BE2C (cell line): ENCODE data around the gene RIMKLA.

Experiments
- DNase-seq: peaks from one replicate; pipeline ENCODE4 v3.0.0-alpha.2; 2020
- H3K27me3 ChIP-seq: fragments of 250-450 bp; sonication (Bioruptor Pico); 2 replicates; pipeline ENCODE4 v1.5.1; 2020; ENCODE audit warnings: mild to moderate bottlenecking
- H3K36me3 ChIP-seq: fragments of 250-450 bp; sonication (Bioruptor Pico); 2 replicates; pipeline ENCODE4 v1.5.1; 2020; ENCODE audit warnings: mild to moderate bottlenecking
- H3K4me1 ChIP-seq: fragments of 250-450 bp; sonication (Bioruptor Pico); 2 replicates; pipeline ENCODE4 v1.5.1; 2020
- H3K4me3 ChIP-seq: 2 replicates; pipeline ENCODE4 v1.5.1; 2011; ENCODE audit warnings: low read depth, low read length
- H3K9me3 ChIP-seq: fragments of 250-450 bp; sonication (Bioruptor Pico); 2 replicates; pipeline ENCODE4 v1.5.1; 2020
- CTCF ChIP-seq: IDR thresholded peaks from 2 replicates; pipeline ENCODE4 v1.5.1; 2012; ENCODE audit warnings: mild to moderate bottlenecking, low read depth, low read length

RIMKLA gene

DNA sequence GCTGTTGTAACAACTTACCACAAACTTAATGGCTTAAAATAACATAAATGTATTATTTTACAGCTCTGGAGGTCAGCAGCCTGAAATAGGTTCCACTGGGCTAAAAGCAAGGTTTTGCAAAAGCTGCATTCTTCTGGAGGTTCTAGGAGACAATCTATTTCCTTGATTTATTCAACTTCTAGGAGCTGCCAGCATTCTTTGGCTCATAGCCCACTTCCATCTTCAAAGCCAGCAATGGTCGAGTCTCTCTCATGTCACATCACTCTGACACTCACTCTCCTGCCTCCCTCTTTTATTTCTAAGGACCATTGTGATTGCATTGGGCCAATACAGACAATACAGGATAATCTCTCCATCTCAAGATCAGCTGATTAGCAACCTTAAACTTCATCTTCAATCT lies 30.5 kb upstream of the RIMKLA start:
- no peak overlapping the region for H3K4me3 ChIP-seq
- TF ChIP-seq CTCF = no peak
- no peaks in the 10 kb centered on the region for H3K9me3 ChIP-seq
- H3K4me1 ChIP-seq = no peaks in the 10 kb centered on the region
- H3K27me3 ChIP-seq = no peaks in the 10 kb centered on the region
- no peaks in the 10 kb centered on the region for H3K36me3 ChIP-seq
- DNase-seq = no peak

- TF ChIP-seq CTCF = no peak
- H3K36me3 ChIP-seq = no peaks in the 10 kb centered on the region
Measured at GRCh38 chr1:42358791-42359190, 21.8 kb upstream of the RIMKLA start.

DNA sequence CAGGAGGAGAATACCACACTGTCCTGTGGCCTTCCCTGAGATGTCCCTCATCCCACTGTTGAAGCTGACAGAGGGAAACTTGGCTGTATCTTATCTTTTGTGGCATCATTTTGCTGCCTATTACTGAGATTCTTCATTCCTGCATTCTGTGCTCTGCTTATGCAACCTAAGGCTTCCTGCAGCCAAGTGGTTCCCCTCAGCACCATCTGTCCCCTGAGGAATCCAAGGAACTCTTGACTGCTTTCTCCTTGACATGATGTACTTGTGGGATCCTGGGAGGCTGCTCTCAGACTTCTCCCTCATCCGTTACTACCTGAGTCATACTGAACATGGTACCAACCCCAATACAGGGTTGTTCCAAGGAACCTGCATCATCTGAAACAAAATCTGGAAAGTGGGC lies 21.1 kb upstream of the RIMKLA start:
- Histone ChIP-seq H3K9me3 (no peaks in the 10 kb centered on the region), H3K4me1 (no peaks in the 10 kb centered on the region), H3K36me3 (no peaks in the 10 kb centered on the region), H3K27me3 (no peaks in the 10 kb centered on the region), H3K4me3 (no peak overlapping the region)
- no peak for TF ChIP-seq CTCF
- no peak for DNase-seq

More at GRCh38 chr1:42358791-42359190, 21.8 kb upstream of the RIMKLA start:
- Histone ChIP-seq H3K4me3 (no peak overlapping the region), H3K4me1 (no peaks in the 10 kb centered on the region), H3K9me3 (no peaks in the 10 kb centered on the region), H3K27me3 (no peaks in the 10 kb centered on the region)
- no peak for DNase-seq

DNA sequence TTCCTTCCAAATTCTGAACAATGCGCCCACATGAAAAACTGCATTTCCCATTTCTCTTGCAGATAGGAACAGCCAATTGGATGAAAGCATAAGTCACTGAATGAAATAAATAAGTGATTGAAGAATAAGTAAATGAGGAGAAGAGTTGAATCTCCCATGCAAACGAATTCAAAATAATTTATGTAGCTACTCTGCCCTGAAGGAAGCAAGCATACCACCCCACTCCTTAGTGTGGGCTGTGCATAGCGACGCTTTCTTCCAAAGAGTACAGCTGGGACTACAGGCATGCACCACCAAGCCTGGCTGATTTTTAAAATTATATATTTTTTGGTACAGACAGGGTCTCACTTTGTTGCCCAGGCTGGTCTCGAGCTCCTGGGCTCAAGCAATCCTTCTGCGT lies 16.5 kb upstream of the RIMKLA start:
- no peaks in the 10 kb centered on the region for H3K36me3 ChIP-seq
- H3K9me3 ChIP-seq = no peaks in the 10 kb centered on the region
- H3K4me1 ChIP-seq = no peaks in the 10 kb centered on the region
- no peaks in the 10 kb centered on the region for H3K27me3 ChIP-seq
- no peak for TF ChIP-seq CTCF
- H3K4me3 ChIP-seq = no peak overlapping the region
- no peak for DNase-seq

- no peak for DNase-seq
- Histone ChIP-seq H3K4me3 (no peak overlapping the region), H3K27me3 (no peaks in the 10 kb centered on the region), H3K9me3 (no peaks in the 10 kb centered on the region), H3K4me1 (no peaks in the 10 kb centered on the region), H3K36me3 (no peaks in the 10 kb centered on the region)
- no peak for TF ChIP-seq CTCF
Measured at GRCh38 chr1:42364542-42364941, 16.1 kb upstream of the RIMKLA start.

GRCh38 chr1:42365118-42365517 lies 15.5 kb upstream of the RIMKLA start:
- no peak for TF ChIP-seq CTCF
- no peaks in the 10 kb centered on the region for H3K36me3 ChIP-seq
- H3K27me3 ChIP-seq = no peaks in the 10 kb centered on the region
- H3K9me3 ChIP-seq = no peaks in the 10 kb centered on the region
- no peak overlapping the region for H3K4me3 ChIP-seq
- DNase-seq = no peak
- H3K4me1 ChIP-seq = no peaks in the 10 kb centered on the region
